Measurements from ENCODE around the gene ICA1. TPM values are rescaled to one million over a fixed set of nuclear protein-coding genes. Genes with fewer than 3 reads are reported as not detected.

The ICA1 gene
- total and polyA plus RNA-seq, 2 of the 4 experiments (the other 2 are of a cell fraction) = not detected

DNA sequence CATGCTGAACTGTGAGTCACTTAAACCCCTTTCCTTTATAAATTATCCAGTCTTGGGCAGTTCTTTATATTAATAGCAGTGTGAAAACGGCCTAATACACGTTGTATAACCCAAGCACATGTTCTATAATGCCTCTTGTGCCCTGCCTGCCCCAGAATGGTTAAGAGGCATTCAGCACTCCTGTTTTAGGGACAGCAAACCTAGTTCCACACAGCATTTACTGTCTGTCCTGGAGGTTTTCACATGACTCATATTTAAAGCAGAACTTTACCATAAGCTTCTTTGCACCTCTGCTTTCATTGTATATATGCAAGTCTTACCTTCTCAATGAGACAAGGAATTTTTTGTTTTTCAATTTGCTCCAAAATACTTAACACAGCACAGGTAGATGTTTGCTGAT, 144.8 kb downstream of the ICA1 start:
- no peak overlapping the region for H3K27ac ChIP-seq (ENCODE audit: insufficient read depth, low read length)
- no peak overlapping the region for H3K56ac ChIP-seq (ENCODE audit: extremely low read depth, insufficient read depth, low read length)
- no peaks in the 10 kb centered on the region for H4K20me1 ChIP-seq (ENCODE audit: insufficient read depth, low read length)
- H4K91ac ChIP-seq (ENCODE audit: insufficient read depth, low read depth, low read length) = no peak overlapping the region
- H3K9ac ChIP-seq (ENCODE audit: low read depth, low read length) = no peak overlapping the region
- ATAC-seq (ENCODE audit: low read depth) (no peak), DNase-seq (no peak)
- H2BK20ac ChIP-seq (ENCODE audit: low read depth, low read length) = no peak overlapping the region
- no peaks in the 10 kb centered on the region for H3K9me3 ChIP-seq (ENCODE audit: control insufficient read depth, insufficient read depth, low read length)
- H2AK5ac ChIP-seq (ENCODE audit: low read depth, low read length) = no peak overlapping the region
- H3K4me2 ChIP-seq (ENCODE audit: low read depth, low read length) = no peak overlapping the region
- H3K9me1 ChIP-seq (ENCODE audit: insufficient read depth, low read length) = no peaks in the 10 kb centered on the region
- H2BK15ac ChIP-seq (ENCODE audit: low read depth, low read length) = no peak overlapping the region
- no peak overlapping the region for H4K8ac ChIP-seq (ENCODE audit: low read depth in 2 of 2, low read length in 2 of 2)
- no peaks in the 10 kb centered on the region for H3K36me3 ChIP-seq (ENCODE audit: control insufficient read depth, insufficient read depth, low read length)
- no peak overlapping the region for H3K18ac ChIP-seq (ENCODE audit: low read depth, low read length)
- H4K5ac ChIP-seq (ENCODE audit: low read depth, low read length) = no peak overlapping the region
- H3K4ac ChIP-seq (ENCODE audit: low read depth, low read length) = no peak overlapping the region
- no peaks in the 10 kb centered on the region for H3K27me3 ChIP-seq (ENCODE audit: control insufficient read depth, insufficient read depth, low read length)
- ChIA-PET POLR2A (ENCODE audit: unreplicated experiment) (no interaction called here), CTCF (no interaction called here)
- H2BK120ac ChIP-seq (ENCODE audit: low read depth, low read length) = no peak overlapping the region
- TF ChIP-seq RAD21 (IDR thresholded peaks at IDR 0.05; ENCODE audit: low read length) = no peak
- TF ChIP-seq CTCF (conservative IDR thresholded peaks at IDR 0.05; ENCODE audit: low read depth, low read length) = no peak
- TF ChIP-seq MXI1 (IDR thresholded peaks at IDR 0.05; ENCODE audit: borderline replicate concordance, low read depth, low read length) = no peak
- TF ChIP-seq, protein P1, sequence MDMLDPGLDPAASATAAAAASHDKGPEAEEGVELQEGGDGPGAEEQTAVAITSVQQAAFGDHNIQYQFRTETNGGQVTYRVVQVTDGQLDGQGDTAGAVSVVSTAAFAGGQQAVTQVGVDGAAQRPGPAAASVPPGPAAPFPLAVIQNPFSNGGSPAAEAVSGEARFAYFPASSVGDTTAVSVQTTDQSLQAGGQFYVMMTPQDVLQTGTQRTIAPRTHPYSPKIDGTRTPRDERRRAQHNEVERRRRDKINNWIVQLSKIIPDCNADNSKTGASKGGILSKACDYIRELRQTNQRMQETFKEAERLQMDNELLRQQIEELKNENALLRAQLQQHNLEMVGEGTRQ (IDR thresholded peaks at IDR 0.05; ENCODE audit: low read depth, low read length) = no peak
- no peak overlapping the region for H2AFZ ChIP-seq (replicated peaks; ENCODE audit: low read length, poor library complexity)
- intact Hi-C loops (cut with micrococcal nuclease) (no loop called here), in situ Hi-C loops (cut with MboI; ENCODE audit: low sequenced_read_pairs) (no loop called here), dilution Hi-C loops (cut with HindIII; ENCODE audit: low sequenced_read_pairs, unreplicated experiment) (no loop called here)
- H3K14ac ChIP-seq (replicated peaks; ENCODE audit: low read depth, low read length) = no peak overlapping the region
- H2BK5ac ChIP-seq (ENCODE audit: low read depth, low read length, poor library complexity, severe bottlenecking) = no peak overlapping the region
- WGBS, 2 experiments (ENCODE audit: extremely low coverage in 2 of 2, insufficient read length in 1 of 2) = no CpG with 5 or more reads among the region's 2 CpGs
- H3K79me1 ChIP-seq (ENCODE audit: low read depth in 1 of 2, low read length in 2 of 2) = no peaks in the 10 kb centered on the region
- no peaks in the 10 kb centered on the region for H3K4me1 ChIP-seq (ENCODE audit: control insufficient read depth, insufficient read depth, low read length)
- H2AK9ac ChIP-seq (replicated peaks; ENCODE audit: low read depth, low read length, poor library complexity) = no peak overlapping the region
- no peak overlapping the region for H3K4me3 ChIP-seq (ENCODE audit: insufficient read depth, low read depth, low read length)
- no peak overlapping the region for H3K23ac ChIP-seq (ENCODE audit: low read depth, low read length)
- no TSS peak for BruUV-seq (replicated peaks)

Data from IMR-90 (cell line).